B cell (primary cell): ENCODE results near the gene CHST14. TPM values are rescaled to one million over a fixed set of nuclear protein-coding genes. Genes with fewer than 3 reads are reported as not detected.

Experiments used
- ATAC-seq: fragments of 200-7000 bp; cut with Tn5 transposase; one replicate; pipeline ENCODE4 v1.10.0; 2021; ENCODE audit warnings: low read depth, mild to moderate bottlenecking, moderate number of reproducible peaks, moderate library complexity
- CTCF ChIA-PET: fragments of 350-600 bp; sonication (Branson Sonifier 250); formaldehyde crosslinking; loops from one replicate; lab custom pipeline; 2021; ENCODE audit warnings: antibody characterized with exemption, inconsistent platforms; lab: Charles Lee
- POLR2A ChIA-PET: fragments of 350-600 bp; sonication (Branson Sonifier 250); formaldehyde crosslinking; loops from one replicate; lab custom pipeline; 2021; ENCODE audit warnings: antibody characterized with exemption; lab: Charles Lee
- DNase-seq: peaks from one replicate; pipeline ENCODE4 v3.0.0; 2013
- H2AFZ ChIP-seq: 2 replicates; pipeline ENCODE4 v1.6.1; 2012; ENCODE audit warnings: mild to moderate bottlenecking, low read depth, low read length; ENCODE audit not compliant: insufficient read depth, poor library complexity, severe bottlenecking
- H3K27ac ChIP-seq, 2 donors: 1 replicate in 1 of 2; 2 replicates in 1 of 2; pipeline ENCODE4 v1.5.1; 2012 to 2013; ENCODE audit warnings: low read length in 2 of 2, mild to moderate bottlenecking in 2 of 2, moderate library complexity in 1 of 2
- H3K27me3 ChIP-seq, 4 experiments: fragments of 200-600 bp in 1 of 4; sonication (generic) in 1 of 4; replicated peaks in 1 of 4; 1 replicate in 2 of 4; 2 replicates in 2 of 4; pipeline versions ENCODE4 v1.6.1 to v1.7.0; 2013 to 2016; ENCODE audit warnings: low read length in 3 of 4, mild to moderate bottlenecking in 2 of 4, mixed read lengths in 1 of 4, moderate library complexity in 1 of 4; ENCODE audit not compliant: insufficient read depth in 4 of 4, control insufficient read depth in 3 of 4; ENCODE audit errors: control extremely low read depth in 1 of 4
- H3K36me3 ChIP-seq, 2 experiments: replicated peaks in 1 of 2; 1 replicate in 1 of 2; 2 replicates in 1 of 2; pipeline versions ENCODE4 v1.6.1 to v1.7.1; 2013; ENCODE audit warnings: low read length in 1 of 2; ENCODE audit not compliant: insufficient read depth in 2 of 2, control insufficient read depth in 1 of 2; ENCODE audit errors: control extremely low read depth in 1 of 2, extremely low read depth in 1 of 2
- H3K4me1 ChIP-seq, 2 donors: fragments of 200-600 bp in 1 of 2; sonication (generic) in 1 of 2; 1 replicate in 1 of 2; 2 replicates in 1 of 2; pipeline versions ENCODE4 v1.5.1 to v1.6.1; 2013 to 2017; ENCODE audit warnings: low read length in 2 of 2; ENCODE audit not compliant: control insufficient read depth in 2 of 2, insufficient read depth in 2 of 2
- H3K4me2 ChIP-seq: replicated peaks from 2 replicates; pipeline ENCODE3; 2012; ENCODE audit warnings: mild to moderate bottlenecking, low read depth, low read length; ENCODE audit not compliant: poor library complexity, severe bottlenecking
- H3K4me3 ChIP-seq, 5 experiments: fragments of 200-600 bp in 1 of 5; sonication (generic) in 1 of 5; 1 replicate in 3 of 5; 2 replicates in 2 of 5; pipeline versions ENCODE4 v1.5.1 to v1.7.0; 2011 to 2016; ENCODE audit warnings: low read length in 4 of 5, mild to moderate bottlenecking in 4 of 5, low read depth in 2 of 5, control low read depth in 1 of 5, moderate library complexity in 1 of 5; ENCODE audit not compliant: insufficient read depth in 1 of 5; ENCODE audit errors: control extremely low read depth in 1 of 5, extremely low read depth in 1 of 5
- H3K79me2 ChIP-seq: fragments of 200-600 bp; sonication (generic); one replicate; pipeline ENCODE4 v1.6.0; 2016; ENCODE audit warnings: low read length; ENCODE audit not compliant: control insufficient read depth, insufficient read depth
- H3K9ac ChIP-seq: fragments of 200-600 bp; sonication (generic); 2 replicates; pipeline ENCODE4 v1.6.1; 2017; ENCODE audit warnings: mild to moderate bottlenecking, low read length, moderate library complexity
- H3K9me3 ChIP-seq, 3 donors: one replicate each; pipeline versions ENCODE4 v1.6.1 to v1.7.1; 2013; ENCODE audit warnings: low read length in 2 of 3; ENCODE audit not compliant: control insufficient read depth in 2 of 3, insufficient read depth in 1 of 3; ENCODE audit errors: control extremely low read depth in 1 of 3
- H4K20me1 ChIP-seq: 2 replicates; pipeline ENCODE4 v1.6.0; 2012; ENCODE audit warnings: mild to moderate bottlenecking, low read length; ENCODE audit not compliant: insufficient read depth, control insufficient read depth, poor library complexity, severe bottlenecking
- H3K27ac Mint-ChIP-seq: one replicate; pipeline ENCODE4 v1.8.0; 2021; ENCODE audit warnings: mixed read lengths
- H3K27me3 Mint-ChIP-seq: one replicate; pipeline ENCODE4 v1.8.0; 2021; ENCODE audit warnings: mixed read lengths
- H3K4me1 Mint-ChIP-seq: one replicate; pipeline ENCODE4 v1.8.0; 2021; ENCODE audit warnings: mixed read lengths
- H3K4me3 Mint-ChIP-seq: one replicate; pipeline ENCODE4 v1.8.0; 2021; ENCODE audit warnings: mixed read lengths
- H3K9me3 Mint-ChIP-seq: one replicate; pipeline ENCODE4 v1.8.0; 2022; ENCODE audit warnings: mixed read lengths; ENCODE audit not compliant: insufficient read depth
- CTCF ChIP-seq: fragments of 200-600 bp; IDR thresholded peaks from one replicate; pipeline ENCODE4 v1.8.0; 2022; ENCODE audit warnings: antibody characterized with exemption, mild to moderate bottlenecking
- EZH2 ChIP-seq: IDR thresholded peaks from 2 replicates; pipeline ENCODE4 v1.6.1; 2012; ENCODE audit warnings: borderline replicate concordance, low read depth, mild to moderate bottlenecking, moderate library complexity, low read length; ENCODE audit not compliant: insufficient read depth, poor library complexity, severe bottlenecking
- WGBS: methylation state at CpG from one replicate; pipeline ENCODE4 v1.1.5; 2013; ENCODE audit warnings: missing lambda C conversion rate; ENCODE audit not compliant: insufficient coverage; 5-methylcytosine and 5-hydroxymethylcytosine counted together
- intact Hi-C: fragments of 100-400 bp; cut with micrococcal nuclease; formaldehyde crosslinking; loops from one replicate; pipeline ENCODE4 v1.10.0; 2022
- polyA plus RNA-seq: library from polyadenylated mRNA; depleted of rRNA; stranded (reverse); fragments of >200 nt; gene quantifications from 2 replicates; pipeline ENCODE4 v1.2.3, GENCODE V29; 2012
- total RNA-seq, 2 donors: library from RNA; stranded (reverse); fragments of 120-200 nt in 1 of 2; gene quantifications; 1 replicate in 1 of 2; 2 replicates in 1 of 2; pipeline versions ENCODE4 v1.2.3 to v1.2.4, GENCODE V29; 2013 to 2022

CHST14 gene
- total and polyA plus RNA-seq, 2 donors (not counting 1 experiment from before 2014, with no cell fraction given) = 5.7 to 16.7 TPM

DNA sequence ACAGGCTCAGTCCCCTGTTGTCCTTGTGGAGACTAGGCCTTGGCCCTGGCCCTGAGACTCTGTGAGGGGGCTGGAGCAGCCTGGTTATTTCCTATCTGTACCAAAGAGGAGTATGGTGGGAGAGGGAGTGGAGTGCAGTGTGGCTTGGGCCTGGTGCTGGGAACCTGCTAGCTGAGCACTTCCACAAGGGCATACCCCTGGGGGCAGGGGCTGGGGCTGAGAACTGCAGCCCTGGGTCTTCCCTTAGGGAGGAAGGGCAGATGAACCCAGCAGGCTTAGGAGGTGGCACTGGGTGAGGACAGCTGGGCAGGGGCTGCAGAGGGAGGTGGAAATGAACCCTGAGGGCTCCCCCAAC is 3.5 kb upstream of the CHST14 start:
- ChIA-PET POLR2A (no interaction called here), CTCF (no interaction called here)
- no peak overlapping the region for H3K27ac ChIP-seq

DNA sequence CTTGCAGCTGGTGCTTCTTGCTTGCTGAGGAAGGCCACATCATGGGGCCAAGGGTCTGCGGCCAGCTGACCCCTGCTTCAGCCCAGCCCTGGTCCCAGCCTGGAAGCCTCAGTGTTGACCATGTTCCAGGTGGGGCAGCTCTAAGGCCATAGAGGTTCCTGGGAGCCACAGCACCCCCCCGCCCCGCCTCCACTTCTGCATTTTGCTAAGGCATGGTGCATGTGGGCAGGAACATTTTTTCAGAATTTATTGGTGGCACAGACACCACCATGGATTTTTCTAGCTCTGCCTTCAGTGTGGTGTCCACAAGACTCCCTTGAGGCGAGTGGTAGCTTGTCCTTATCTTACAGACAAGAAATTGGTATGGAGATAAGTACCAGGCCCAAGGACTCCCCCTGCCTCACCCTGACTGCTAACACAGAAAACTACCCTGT is 1.9 kb upstream of the CHST14 start:
- DNase-seq = peak; percentile 31
- no peak overlapping the region for H3K4me3 Mint-ChIP-seq
- peak overlapping the region in 1 of 2 donors; percentile 72 for H3K27ac ChIP-seq

More for the DNA sequence above, 3.5 kb upstream of the CHST14 start:
- no peak overlapping the region for H3K9ac ChIP-seq
- intact Hi-C loops = no loop called here
- no peaks in the 10 kb centered on the region for H3K27me3 Mint-ChIP-seq
- peaks cover 7% of the 10 kb centered on the region for H3K4me1 Mint-ChIP-seq
- no peaks in the 10 kb centered on the region for H3K9me3 Mint-ChIP-seq
- peaks cover 2% of the 10 kb centered on the region for H3K79me2 ChIP-seq
- DNase-seq (no peak), ATAC-seq (no peak)
- H3K27ac Mint-ChIP-seq = peak overlapping the region; percentile 50
- H3K4me3 Mint-ChIP-seq = no peak overlapping the region
- peaks cover 0 to 47% of the 10 kb centered on the region in 2 experiments for H3K36me3 ChIP-seq
- no peak overlapping the region for H2AFZ ChIP-seq
- no peak overlapping the region for H3K4me3 ChIP-seq
- no peaks in the 10 kb centered on the region for H3K9me3 ChIP-seq
- no peaks in the 10 kb centered on the region for H3K27me3 ChIP-seq
- H4K20me1 ChIP-seq = no peaks in the 10 kb centered on the region
- peaks cover 5 to 13% of the 10 kb centered on the region in 2 donors for H3K4me1 ChIP-seq
- no peak overlapping the region for H3K4me2 ChIP-seq
- TF ChIP-seq EZH2 = no peak
- no peak for TF ChIP-seq CTCF

More for the DNA sequence above, 1.9 kb upstream of the CHST14 start:
- no peak for ATAC-seq
- Histone ChIP-seq H2AFZ (no peak overlapping the region), H3K79me2 (peaks cover 3% of the 10 kb centered on the region), H3K4me3 (no peak overlapping the region), H3K4me2 (no peak overlapping the region), H3K4me1 (peaks cover 6 to 18% of the 10 kb centered on the region in 2 donors), H3K9me3 (no peaks in the 10 kb centered on the region), H4K20me1 (no peaks in the 10 kb centered on the region), H3K36me3 (peaks cover 0 to 33% of the 10 kb centered on the region in 2 experiments), H3K27me3 (no peaks in the 10 kb centered on the region), H3K9ac (no peak overlapping the region)
- TF ChIP-seq CTCF (no peak), EZH2 (no peak)
- POLR2A ChIA-PET = interaction anchor here (0.7 to 0.8 kb wide), 2 partner anchors 96 to 389 kb away, joined by 3 to 4 read pairs; partner anchors contain the start of gene CCDC32
- Mint-ChIP-seq H3K27ac (peak overlapping the region; percentile 50), H3K4me1 (peaks cover 15% of the 10 kb centered on the region), H3K27me3 (no peaks in the 10 kb centered on the region), H3K9me3 (no peaks in the 10 kb centered on the region)
- intact Hi-C loops = no loop called here
- CTCF ChIA-PET = interaction anchor here (1.5 kb wide), 1 partner anchor 16 kb away, joined by 5 read pairs; no protein-coding TSS in a partner anchor
- 88% methylated on average over 3 of the region's 4 CpGs for WGBS
